Uterus (tissue), 4 donors: ENCODE data around the gene MRPL24. TPM values are rescaled to one million over a fixed set of nuclear protein-coding genes. Genes with fewer than 3 reads are reported as not detected.

Experiments
- DNase-seq, 2 donors: peaks; one replicate each; pipeline ENCODE4 v3.0.0-alpha.2; 2019 to 2020
- H3K27ac ChIP-seq, 2 donors: fragments of 200-600 bp; sonication (generic); 1 replicate in 1 of 2; 2 replicates in 1 of 2; pipeline ENCODE4 v1.5.1; 2016 to 2018
- H3K27me3 ChIP-seq, 2 donors: fragments of 200-600 bp; sonication (generic); one replicate each; pipeline ENCODE4 v1.5.1; 2018 to 2019; ENCODE audit warnings: control low read depth in 1 of 2
- H3K36me3 ChIP-seq, 2 donors: fragments of 200-600 bp; sonication (generic); one replicate each; pipeline ENCODE4 v1.5.1; 2019; ENCODE audit warnings: control low read depth in 1 of 2
- H3K4me1 ChIP-seq, 2 donors: fragments of 200-600 bp; sonication (generic); one replicate each; pipeline ENCODE4 v1.5.1; 2018 to 2019; ENCODE audit warnings: control low read depth in 1 of 2
- H3K4me3 ChIP-seq, 2 donors: fragments of 200-600 bp; sonication (generic); 1 replicate in 1 of 2; 2 replicates in 1 of 2; pipeline ENCODE4 v1.5.1; 2018 to 2019; ENCODE audit warnings: mild to moderate bottlenecking in 1 of 2
- H3K9me3 ChIP-seq, 2 donors: fragments of 200-600 bp; sonication (generic); one replicate each; pipeline ENCODE4 v1.5.1; 2019; ENCODE audit warnings: control low read depth in 1 of 2
- CTCF ChIP-seq, 4 experiments: fragments of 200-600 bp in 2 of 4; fragments of 450-650 bp in 2 of 4; sonication (generic) in 2 of 4; IDR thresholded peaks; one replicate each; pipeline ENCODE4 v1.5.1; 2016 to 2019; ENCODE audit warnings: antibody characterized with exemption in 4 of 4, mild to moderate bottlenecking in 2 of 4, moderate library complexity in 1 of 4
- POLR2A ChIP-seq, 2 donors: fragments of 450-650 bp; IDR thresholded peaks; one replicate each; pipeline ENCODE4 v1.6.1; 2016; ENCODE audit warnings: antibody characterized with exemption in 2 of 2, mild to moderate bottlenecking in 1 of 2, moderate library complexity in 1 of 2
- intact Hi-C: fragments of 100-400 bp; cut with DNase I; formaldehyde crosslinking; loops from one replicate; pipeline ENCODE4 v1.15.1; 2023; ENCODE audit warnings: low total_unique reads
- total RNA-seq, 4 donors: library from RNA; depleted of rRNA in 3 of 4; stranded (reverse); fragments of >200 nt in 3 of 4; gene quantifications; one replicate each; pipeline versions ENCODE4 v1.1.0 to v1.2.4, GENCODE V29; 2014 to 2023
- donor health status: DM: yes; HTN: yes; CAD: no.

The MRPL24 gene
- total RNA-seq, 4 donors from 2014 or later, result 8.2 to 58.5 (median 23.8) TPM

DNA sequence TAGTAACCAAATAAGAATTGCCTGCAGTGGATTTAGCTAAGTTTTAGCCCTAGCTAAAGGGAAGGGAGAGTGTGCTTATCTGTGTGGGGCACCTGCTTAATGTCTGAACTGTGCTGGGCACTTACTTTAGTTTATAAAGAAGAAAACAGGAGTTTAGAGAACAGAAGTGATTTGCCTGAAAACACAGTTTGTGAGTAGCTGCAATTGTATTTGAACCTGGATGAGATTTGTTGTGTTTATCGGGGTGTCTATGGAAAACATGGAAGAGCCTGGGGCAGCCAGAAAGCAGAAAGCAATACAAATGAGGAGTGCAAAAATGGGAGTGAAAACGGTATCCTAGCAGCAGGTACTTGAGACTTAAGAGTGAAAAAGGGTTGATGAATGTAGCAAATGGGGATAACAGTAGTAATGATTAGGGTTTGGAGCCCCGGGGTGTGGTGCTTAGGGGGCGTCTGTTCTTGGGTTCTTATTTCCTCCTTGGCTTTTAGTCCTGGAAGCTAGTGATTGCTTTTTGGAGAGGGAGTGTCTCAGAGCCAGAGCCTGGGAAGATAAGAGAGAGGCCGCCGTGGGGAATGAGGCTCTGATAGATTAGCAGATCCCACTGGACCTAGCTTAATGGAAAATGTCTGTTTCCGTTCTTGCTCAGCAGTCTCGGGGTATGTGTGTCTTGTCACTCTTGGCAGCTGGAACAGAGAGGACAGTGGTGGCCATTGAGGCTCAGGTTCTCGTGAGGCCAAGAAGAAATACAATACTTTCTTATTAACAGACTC, 32.0 kb upstream of the MRPL24 start:
- Histone ChIP-seq H3K27me3 (no peaks in the 10 kb centered on the region), H3K4me1 (peaks cover 0 to 13% of the 10 kb centered on the region in 2 donors), H3K4me3 (no peak overlapping the region), H3K27ac (no peak overlapping the region), H3K9me3 (no peaks in the 10 kb centered on the region), H3K36me3 (no peaks in the 10 kb centered on the region)
- TF ChIP-seq POLR2A (IDR thresholded peaks at IDR 0.05), result no peak
- intact Hi-C loops, result no loop called here
- no peak for DNase-seq

DNA sequence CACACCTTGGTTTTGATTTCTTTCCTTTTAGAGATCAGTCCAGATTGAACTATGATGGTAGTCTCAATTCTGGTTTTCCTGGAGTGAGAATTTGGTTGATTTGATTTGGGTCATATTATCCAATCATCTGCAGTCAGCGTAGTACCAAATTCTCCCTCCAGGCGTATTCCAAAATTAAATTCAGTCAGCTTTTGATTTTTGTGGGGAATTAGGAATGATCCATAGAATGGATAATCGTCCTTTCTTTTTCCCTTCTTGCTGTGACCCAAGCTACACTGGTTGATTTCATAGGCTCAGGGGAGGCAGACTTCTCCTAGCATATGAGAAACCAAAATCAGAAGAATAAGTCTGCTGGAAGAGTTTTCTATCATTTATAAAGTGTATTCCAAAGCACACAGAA, 31.3 kb upstream of the MRPL24 start:
- intact Hi-C loops, result no loop called here
- no peaks in the 10 kb centered on the region for H3K9me3 ChIP-seq

DNA sequence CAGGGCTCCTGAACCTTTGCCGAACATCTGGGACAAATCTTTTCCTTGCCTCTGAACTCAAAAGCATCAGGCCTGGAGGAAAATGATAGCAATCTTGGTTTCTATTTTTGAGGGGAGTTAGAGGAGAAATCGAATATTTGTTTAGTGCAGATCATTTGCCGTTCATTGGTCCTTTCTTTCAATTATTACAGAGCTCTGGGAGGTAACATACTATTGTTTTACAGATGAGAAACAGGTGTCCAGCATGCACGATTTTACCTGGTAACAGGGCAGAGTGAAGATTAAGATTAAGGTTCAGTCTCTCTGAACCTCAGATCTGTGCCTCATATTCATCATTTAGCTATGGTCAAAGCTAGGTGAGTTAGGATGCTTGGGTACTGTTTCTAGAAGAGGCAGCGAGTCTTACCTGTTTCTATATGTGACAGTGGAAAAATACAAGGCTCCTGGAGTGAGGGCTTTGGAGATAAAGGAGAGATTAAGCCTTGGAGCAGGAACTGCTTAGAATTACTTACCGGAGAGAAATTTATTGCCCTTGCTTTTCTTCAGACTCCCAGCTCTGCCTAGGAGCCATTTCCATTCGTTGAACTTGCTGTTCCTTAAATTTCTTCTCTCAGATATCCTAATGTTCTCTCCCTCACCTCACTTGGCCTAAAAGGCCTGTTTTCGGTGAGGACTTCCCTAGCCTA, 27.9 kb upstream of the MRPL24 start:
- TF ChIP-seq POLR2A (IDR thresholded peaks at IDR 0.05) (no peak), CTCF (IDR thresholded peaks at IDR 0.05) (no peak)
- Histone ChIP-seq H3K36me3 (no peaks in the 10 kb centered on the region), H3K4me3 (peak overlapping the region; percentile 89 to 90), H3K27me3 (no peaks in the 10 kb centered on the region), H3K27ac (peak overlapping the region in 1 of 2 donors; percentile 6), H3K4me1 (peaks cover 6 to 13% of the 10 kb centered on the region in 2 donors), H3K9me3 (no peaks in the 10 kb centered on the region)
- no peak for DNase-seq
- intact Hi-C loops, result no loop called here

More for the DNA sequence above, 31.3 kb upstream of the MRPL24 start:
- no peak overlapping the region for H3K4me3 ChIP-seq
- H3K27ac ChIP-seq, result no peak overlapping the region
- no peaks in the 10 kb centered on the region for H3K27me3 ChIP-seq
- H3K4me1 ChIP-seq, result peaks cover 0 to 13% of the 10 kb centered on the region in 2 donors
- DNase-seq, result no peak
- no peaks in the 10 kb centered on the region for H3K36me3 ChIP-seq
- no peak for TF ChIP-seq POLR2A (IDR thresholded peaks at IDR 0.05)
- no peak for TF ChIP-seq CTCF (IDR thresholded peaks at IDR 0.05)

GRCh38 chr1:156767879-156768604, 27.2 kb upstream of the MRPL24 start:
- H3K36me3 ChIP-seq, result no peaks in the 10 kb centered on the region
- H3K27me3 ChIP-seq, result no peaks in the 10 kb centered on the region
- DNase-seq, result peak in 1 of 2 donors; percentile 34
- H3K27ac ChIP-seq, result peak overlapping the region; percentile 84 to 96
- H3K4me1 ChIP-seq, result peaks cover 6 to 13% of the 10 kb centered on the region in 2 donors
- TF ChIP-seq POLR2A (IDR thresholded peaks at IDR 0.05) (no peak), CTCF (IDR thresholded peaks at IDR 0.05) (no peak)
- intact Hi-C loops, result no loop called here
- H3K4me3 ChIP-seq, result peak overlapping the region; percentile 89 to 90
- H3K9me3 ChIP-seq, result no peaks in the 10 kb centered on the region

- H3K4me3 ChIP-seq, result peak within 1 kb of the TSS; percentile 89 to 90
- H3K27ac ChIP-seq, result peak within 1 kb of the TSS; percentile 93 to 96
- no peaks in the 10 kb centered on the region for H3K36me3 ChIP-seq
- H3K4me1 ChIP-seq, result peaks cover 6 to 13% of the 10 kb centered on the region in 2 donors
- intact Hi-C loops, result no loop called here
- H3K9me3 ChIP-seq, result no peaks in the 10 kb centered on the region
- DNase-seq, result peak; percentile 98 to 99
- TF ChIP-seq CTCF (IDR thresholded peaks at IDR 0.05), result peak in 1 of 4 experiments; percentile 35
- peak; percentile 55 to 58 for TF ChIP-seq POLR2A (IDR thresholded peaks at IDR 0.05)
- H3K27me3 ChIP-seq, result no peaks in the 10 kb centered on the region
Observed at GRCh38 chr1:156767101-156767878, 26.4 kb upstream of the MRPL24 start, which contains the start of gene PRCC. PRCC (plus strand) TSS chr1:156767535; CDS start chr1:156767772, 237 bp downstream.
